Endothelial cell of umbilical vein (primary cell): ENCODE results near the gene ABHD17A. TPM values are rescaled to one million over a fixed set of nuclear protein-coding genes. Genes with fewer than 3 reads are reported as not detected.

ENCODE experiments used
- BruUV-seq: library from RNA; stranded (reverse); fragments of 400-500 nt; replicated peaks from 2 replicates; lab custom pipeline; 2021; lab: Mats Ljungman, UMichigan
- CTCF ChIA-PET: fragments of 300-600, 350-600 bp; sonication (Branson Sonifier 250); formaldehyde crosslinking; loops from one replicate; lab custom pipeline; 2021; ENCODE audit warnings: antibody characterized with exemption, inconsistent platforms; lab: Charles Lee
- POLR2A ChIA-PET: fragments of 300-600, 350-600 bp; sonication (Branson Sonifier 250); formaldehyde crosslinking; loops from one replicate; lab custom pipeline; 2021; ENCODE audit warnings: antibody characterized with exemption, inconsistent platforms; lab: Charles Lee
- DNase-seq: peaks from one replicate; pipeline ENCODE4 v3.0.0-alpha.2; 2011; ENCODE audit warnings: low read depth, low spot score
- FAIRE-seq: peaks from 2 replicates; lab custom pipeline; 2011; peaks lifted over from hg19 to GRCh38; lab: Jason Lieb, UNC
- H2AFZ ChIP-seq: 2 replicates; pipeline ENCODE4 v1.6.0; 2012; ENCODE audit warnings: low read depth, low read length, control low read depth, inconsistent platforms
- H3K27ac ChIP-seq: 2 replicates; pipeline ENCODE4 v1.5.1; 2011; ENCODE audit warnings: low read depth, mild to moderate bottlenecking, control low read depth, low read length, moderate library complexity; ENCODE audit not compliant: insufficient read depth
- H3K27me3 ChIP-seq, 2 experiments: 2 replicates each; pipeline versions ENCODE4 v1.6.0 to v1.6.1; 2011; ENCODE audit warnings: low read length in 2 of 2, mixed read lengths in 1 of 2; ENCODE audit not compliant: control insufficient read depth in 2 of 2, insufficient read depth in 2 of 2
- H3K36me3 ChIP-seq, 2 experiments: 2 replicates in 1 of 2; 3 replicates in 1 of 2; pipeline ENCODE4 v1.5.1; 2011; ENCODE audit warnings: low read length in 2 of 2, mild to moderate bottlenecking in 1 of 2, moderate library complexity in 1 of 2; ENCODE audit not compliant: control insufficient read depth in 2 of 2, insufficient read depth in 2 of 2; ENCODE audit errors: extremely low read depth in 1 of 2
- H3K4me1 ChIP-seq: 3 replicates; pipeline ENCODE4 v1.5.1; 2011; ENCODE audit warnings: mild to moderate bottlenecking, low read length; ENCODE audit not compliant: control insufficient read depth, insufficient read depth; ENCODE audit errors: extremely low read depth
- H3K4me2 ChIP-seq: 2 replicates; pipeline ENCODE4 v1.6.1; 2011; ENCODE audit warnings: low read length, control low read depth, mixed read lengths; ENCODE audit not compliant: insufficient read depth
- H3K4me3 ChIP-seq, 3 experiments: fragments of 200-600 bp in 1 of 3; sonication (generic), shearing (Covaris generic) in 1 of 3; replicated peaks in 1 of 3; 2 replicates each; pipeline ENCODE4 v1.5.1; 2011 to 2016; ENCODE audit warnings: control low read depth in 3 of 3, low read length in 3 of 3, mild to moderate bottlenecking in 2 of 3, inconsistent platforms in 1 of 3, low read depth in 1 of 3, moderate library complexity in 1 of 3; ENCODE audit not compliant: insufficient read depth in 1 of 3
- H3K79me2 ChIP-seq: 2 replicates; pipeline ENCODE4 v1.6.0; 2012; ENCODE audit warnings: low read length, inconsistent platforms; ENCODE audit not compliant: control insufficient read depth, insufficient read depth
- H3K9ac ChIP-seq: replicated peaks from 2 replicates; pipeline ENCODE3; 2011; ENCODE audit warnings: low read length, control low read depth; ENCODE audit not compliant: insufficient read depth; ENCODE audit errors: extremely low read depth
- H3K9me1 ChIP-seq: replicated peaks from 3 replicates; pipeline ENCODE4 v1.6.0; 2011; ENCODE audit warnings: mild to moderate bottlenecking, low read length; ENCODE audit not compliant: control insufficient read depth, insufficient read depth; ENCODE audit errors: extremely low read depth
- H3K9me3 ChIP-seq: replicated peaks from 2 replicates; pipeline ENCODE4 v1.5.1; 2012; ENCODE audit warnings: low read length, inconsistent platforms; ENCODE audit not compliant: control insufficient read depth, insufficient read depth
- H4K20me1 ChIP-seq: replicated peaks from 2 replicates; pipeline ENCODE3; 2011; ENCODE audit warnings: mild to moderate bottlenecking, low read length; ENCODE audit not compliant: control insufficient read depth, insufficient read depth; ENCODE audit errors: extremely low read depth
- FOS ChIP-seq: IDR thresholded peaks from 2 replicates; pipeline ENCODE4 v1.6.1; 2011; ENCODE audit warnings: mild to moderate bottlenecking, low read length, moderate library complexity, borderline replicate concordance; ENCODE audit not compliant: insufficient read depth
- GATA2 ChIP-seq: IDR thresholded peaks from 2 replicates; pipeline ENCODE4 v1.7.0; 2011; ENCODE audit warnings: low read depth, mild to moderate bottlenecking, moderate library complexity, mixed read lengths, low read length; ENCODE audit not compliant: insufficient read length, insufficient read depth
- JUN ChIP-seq: IDR thresholded peaks from 2 replicates; pipeline ENCODE4 v1.6.1; 2011; ENCODE audit warnings: borderline replicate concordance, low read depth; ENCODE audit not compliant: insufficient read length, insufficient read depth
- MYC ChIP-seq: IDR thresholded peaks from one replicate; pipeline ENCODE4 v1.6.1; 2011; ENCODE audit warnings: mild to moderate bottlenecking, low read depth, low read length
- POLR2A ChIP-seq: IDR thresholded peaks from 2 replicates; pipeline ENCODE4 v1.6.1; 2012; ENCODE audit warnings: low read depth, mild to moderate bottlenecking, control low read depth, low read length
- POLR2AphosphoS5 ChIP-seq: IDR thresholded peaks from 2 replicates; pipeline ENCODE4 v1.6.1; 2012; ENCODE audit warnings: low read depth, mild to moderate bottlenecking, control low read depth, low read length, moderate library complexity; ENCODE audit not compliant: insufficient read depth
- dilution Hi-C: fragments of 300-500 bp; cut with MboI; formaldehyde crosslinking; loops from one replicate; pipeline ENCODE4 v1.15.0; 2019; ENCODE audit warnings: low sequenced_read_pairs; ENCODE audit not compliant: extremely low pct_ligation_motif_present
- intact Hi-C: fragments of 100-400 bp; cut with micrococcal nuclease; formaldehyde crosslinking; loops from one replicate; pipeline ENCODE4 v1.10.0; 2022
- polyA plus RNA-seq, 4 experiments: library from polyadenylated mRNA; depleted of rRNA in 3 of 4; stranded (reverse) in 3 of 4; unstranded in 1 of 4; fragments of >200 nt; gene quantifications; 2 replicates each; pipeline versions ENCODE4 v1.2.1 to v1.2.3, GENCODE V29; 2011 to 2012; ENCODE audit warnings: missing spikeins in 1 of 4
- total RNA-seq: library from RNA; stranded (reverse); gene quantifications from 2 replicates; pipeline ENCODE4 v1.2.3, GENCODE V29; 2021
- TF ChIP-seq, protein P1 (sequence below), 2 donors: IDR thresholded peaks; 1 replicate in 1 of 2; 2 replicates in 1 of 2; pipeline ENCODE4 v1.5.1; 2011; ENCODE audit warnings: low read length in 2 of 2, mild to moderate bottlenecking in 2 of 2, moderate library complexity in 2 of 2, control low read depth in 1 of 2, inconsistent platforms in 1 of 2, low read depth in 1 of 2; ENCODE audit not compliant: insufficient read depth in 1 of 2; ENCODE audit errors: extremely low read depth in 1 of 2

Gene ABHD17A
- total and polyA plus RNA-seq, 2 donors (not counting 3 experiments of a cell fraction or from before 2014, with no cell fraction given), result 89.8 to 143 TPM

DNA sequence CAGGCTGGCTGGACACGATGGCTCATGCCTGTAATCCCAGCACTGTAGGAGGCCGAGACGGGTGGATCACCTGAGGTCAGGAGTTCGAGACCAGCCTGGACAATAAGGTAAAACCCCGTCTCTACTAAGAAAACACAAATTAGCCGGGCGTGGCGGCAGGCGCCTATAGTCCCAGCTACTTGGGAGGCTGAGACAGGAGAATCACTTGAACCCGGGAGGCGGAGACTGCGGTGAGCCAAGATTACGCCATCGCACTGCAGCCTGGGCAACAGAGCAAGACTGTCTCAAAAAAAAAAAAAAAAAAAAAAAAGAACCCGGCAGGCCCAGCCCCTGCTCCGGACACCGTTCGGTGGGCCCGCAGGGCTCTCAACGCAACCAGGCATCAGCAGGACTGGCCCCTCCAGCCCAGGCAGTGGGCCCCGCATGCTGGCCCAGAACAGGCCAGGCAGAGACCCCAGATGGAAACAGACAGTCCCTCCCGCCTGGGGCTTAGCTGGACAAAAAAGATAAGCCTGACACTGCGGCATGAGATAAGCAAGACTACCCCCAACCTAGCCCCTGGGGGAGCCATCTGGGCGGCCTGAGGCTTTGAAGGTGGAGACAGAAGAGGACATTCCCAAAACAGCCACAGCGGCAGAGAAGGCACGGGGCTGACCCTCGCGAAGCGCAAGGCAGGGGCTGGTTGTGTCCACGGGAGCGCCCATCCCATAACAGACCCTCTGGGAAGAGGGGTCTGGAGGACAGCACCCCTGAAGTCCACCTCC is 48.7 kb downstream of the ABHD17A start:
- no peak overlapping the region for H3K9ac ChIP-seq
- peaks cover 82% of the 10 kb centered on the region for H3K79me2 ChIP-seq
- no peak overlapping the region for H3K4me3 ChIP-seq
- ChIA-PET CTCF (interaction anchor here (1.0 to 7.6 kb wide), 8 partner anchors 9 to 68 kb away, joined by 3 to 83 read pairs (median 8); no protein-coding TSS in a partner anchor), POLR2A (no interaction called here)
- intact Hi-C loops (no loop called here), dilution Hi-C loops (no loop called here)
- H3K9me3 ChIP-seq, result no peaks in the 10 kb centered on the region
- H2AFZ ChIP-seq, result no peak overlapping the region
- peaks cover 0 to 5% of the 10 kb centered on the region in 2 experiments for H3K36me3 ChIP-seq
- TF ChIP-seq, protein P1, sequence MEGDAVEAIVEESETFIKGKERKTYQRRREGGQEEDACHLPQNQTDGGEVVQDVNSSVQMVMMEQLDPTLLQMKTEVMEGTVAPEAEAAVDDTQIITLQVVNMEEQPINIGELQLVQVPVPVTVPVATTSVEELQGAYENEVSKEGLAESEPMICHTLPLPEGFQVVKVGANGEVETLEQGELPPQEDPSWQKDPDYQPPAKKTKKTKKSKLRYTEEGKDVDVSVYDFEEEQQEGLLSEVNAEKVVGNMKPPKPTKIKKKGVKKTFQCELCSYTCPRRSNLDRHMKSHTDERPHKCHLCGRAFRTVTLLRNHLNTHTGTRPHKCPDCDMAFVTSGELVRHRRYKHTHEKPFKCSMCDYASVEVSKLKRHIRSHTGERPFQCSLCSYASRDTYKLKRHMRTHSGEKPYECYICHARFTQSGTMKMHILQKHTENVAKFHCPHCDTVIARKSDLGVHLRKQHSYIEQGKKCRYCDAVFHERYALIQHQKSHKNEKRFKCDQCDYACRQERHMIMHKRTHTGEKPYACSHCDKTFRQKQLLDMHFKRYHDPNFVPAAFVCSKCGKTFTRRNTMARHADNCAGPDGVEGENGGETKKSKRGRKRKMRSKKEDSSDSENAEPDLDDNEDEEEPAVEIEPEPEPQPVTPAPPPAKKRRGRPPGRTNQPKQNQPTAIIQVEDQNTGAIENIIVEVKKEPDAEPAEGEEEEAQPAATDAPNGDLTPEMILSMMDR (IDR thresholded peaks at IDR 0.05; ENCODE audit: extremely low read depth in 1 of 2, insufficient read depth in 1 of 2, low read depth in 1 of 2, low read length in 2 of 2), result no peak
- TF ChIP-seq JUN, result no peak
- TF ChIP-seq MYC, result no peak
- no peak for TF ChIP-seq GATA2
- TF ChIP-seq POLR2A, result no peak
- no peak for TF ChIP-seq FOS
- no peak for TF ChIP-seq POLR2AphosphoS5
- BruUV-seq, result no TSS peak
- FAIRE-seq, result no peak
- H3K27ac ChIP-seq, result no peak overlapping the region
- no peak overlapping the region for H3K4me2 ChIP-seq
- DNase-seq, result no peak
- no peaks in the 10 kb centered on the region for H3K9me1 ChIP-seq
- H4K20me1 ChIP-seq, result no peaks in the 10 kb centered on the region
- H3K4me1 ChIP-seq, result peaks cover 11% of the 10 kb centered on the region
- no peaks in the 10 kb centered on the region for H3K27me3 ChIP-seq
